Retinal pigment epithelial cell (primary cell): Measurements from ENCODE around the gene CIPC.
A peak's percentile ranks its signal among the peaks of the same experiment; 100 is the strongest.

Source experiments
- DNase-seq: peaks from one replicate; pipeline ENCODE4 v3.0.0-alpha.2; 2010; ENCODE audit warnings: low read depth
- H3K4me3 ChIP-seq: 2 replicates; pipeline ENCODE4 v1.5.1; 2011; ENCODE audit warnings: mild to moderate bottlenecking, low read length, control low read depth, moderate library complexity
- TF ChIP-seq, protein P1 (sequence below): conservative IDR thresholded peaks from 2 replicates; pipeline ENCODE4 v1.5.1; 2011; ENCODE audit warnings: low read depth, low read length, control low read depth, inconsistent platforms

Gene CIPC

DNA sequence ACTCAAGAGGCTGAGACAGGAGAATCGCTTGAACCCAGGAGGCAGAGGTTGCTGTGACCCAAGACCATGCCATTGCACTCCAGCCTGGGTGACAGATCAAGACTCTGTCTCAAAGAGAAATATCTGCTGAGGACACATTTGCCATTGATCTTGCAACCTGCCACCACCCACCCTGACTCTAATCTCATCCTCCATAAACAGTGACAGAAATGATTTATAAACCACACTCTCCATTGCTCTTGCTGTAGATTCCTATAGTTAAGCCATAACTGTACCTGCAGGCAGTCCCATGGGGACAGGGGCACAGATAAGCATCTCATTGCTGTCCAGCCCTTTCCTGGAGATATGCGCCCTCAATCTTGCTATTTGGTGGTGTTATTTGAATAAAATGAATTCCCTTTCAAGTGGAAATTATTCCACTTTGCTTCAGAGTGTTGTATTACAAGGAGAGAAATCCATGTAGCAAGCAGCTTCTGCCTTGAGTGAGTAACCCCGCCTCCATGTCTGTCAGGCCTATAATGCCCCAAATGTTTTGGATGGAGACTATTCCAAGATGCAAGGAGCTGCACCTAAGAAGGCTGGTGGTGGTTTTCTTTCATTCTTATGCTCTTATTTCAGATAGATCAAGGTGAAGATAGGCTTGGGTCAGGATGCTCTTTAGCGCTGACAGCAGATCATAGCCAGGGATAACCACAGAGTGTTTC, 46.5 kb downstream of the CIPC start:
- TF ChIP-seq, protein P1, sequence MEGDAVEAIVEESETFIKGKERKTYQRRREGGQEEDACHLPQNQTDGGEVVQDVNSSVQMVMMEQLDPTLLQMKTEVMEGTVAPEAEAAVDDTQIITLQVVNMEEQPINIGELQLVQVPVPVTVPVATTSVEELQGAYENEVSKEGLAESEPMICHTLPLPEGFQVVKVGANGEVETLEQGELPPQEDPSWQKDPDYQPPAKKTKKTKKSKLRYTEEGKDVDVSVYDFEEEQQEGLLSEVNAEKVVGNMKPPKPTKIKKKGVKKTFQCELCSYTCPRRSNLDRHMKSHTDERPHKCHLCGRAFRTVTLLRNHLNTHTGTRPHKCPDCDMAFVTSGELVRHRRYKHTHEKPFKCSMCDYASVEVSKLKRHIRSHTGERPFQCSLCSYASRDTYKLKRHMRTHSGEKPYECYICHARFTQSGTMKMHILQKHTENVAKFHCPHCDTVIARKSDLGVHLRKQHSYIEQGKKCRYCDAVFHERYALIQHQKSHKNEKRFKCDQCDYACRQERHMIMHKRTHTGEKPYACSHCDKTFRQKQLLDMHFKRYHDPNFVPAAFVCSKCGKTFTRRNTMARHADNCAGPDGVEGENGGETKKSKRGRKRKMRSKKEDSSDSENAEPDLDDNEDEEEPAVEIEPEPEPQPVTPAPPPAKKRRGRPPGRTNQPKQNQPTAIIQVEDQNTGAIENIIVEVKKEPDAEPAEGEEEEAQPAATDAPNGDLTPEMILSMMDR: no peak
- no peak overlapping the region for H3K4me3 ChIP-seq
- DNase-seq: no peak

DNA sequence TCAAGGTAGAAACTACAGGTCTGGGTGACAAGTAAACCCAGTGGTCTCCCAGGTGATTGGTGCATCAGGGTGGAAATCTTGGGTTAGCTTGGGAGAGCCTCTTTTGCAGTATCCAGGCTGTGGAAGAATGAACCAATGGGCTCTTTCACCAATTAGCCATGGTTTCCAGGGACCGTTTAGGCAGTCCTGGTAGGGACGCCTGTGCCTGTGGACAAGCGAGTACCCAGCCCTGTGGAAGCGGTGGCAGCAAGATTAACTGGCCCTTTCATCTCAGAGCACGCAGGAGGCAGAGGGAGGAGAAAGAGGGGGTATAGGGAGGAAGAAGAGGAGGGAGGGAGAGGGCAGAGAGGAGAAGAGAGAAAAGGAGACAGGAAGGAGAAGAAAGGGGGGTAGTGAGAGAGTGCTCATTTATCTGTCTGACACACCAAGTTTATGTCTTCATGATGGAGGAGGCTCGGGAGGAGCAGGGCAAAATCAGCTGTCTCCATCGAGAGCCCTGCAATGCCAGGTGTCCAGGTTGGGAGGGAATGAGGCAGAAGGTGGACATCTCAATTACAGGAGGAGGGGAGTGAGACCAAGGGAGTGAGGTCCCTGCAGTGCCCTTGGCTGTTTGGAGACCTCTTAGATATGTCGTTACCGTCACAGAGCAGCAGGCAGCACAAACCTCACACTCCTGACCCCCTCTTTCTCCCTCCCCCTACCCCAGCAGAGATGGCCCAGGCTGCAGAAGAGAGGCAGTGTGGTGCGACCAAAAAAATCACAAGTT, 48.1 kb downstream of the CIPC start:
- no peak overlapping the region for H3K4me3 ChIP-seq
- TF ChIP-seq, protein P1: no peak
- no peak for DNase-seq

DNA sequence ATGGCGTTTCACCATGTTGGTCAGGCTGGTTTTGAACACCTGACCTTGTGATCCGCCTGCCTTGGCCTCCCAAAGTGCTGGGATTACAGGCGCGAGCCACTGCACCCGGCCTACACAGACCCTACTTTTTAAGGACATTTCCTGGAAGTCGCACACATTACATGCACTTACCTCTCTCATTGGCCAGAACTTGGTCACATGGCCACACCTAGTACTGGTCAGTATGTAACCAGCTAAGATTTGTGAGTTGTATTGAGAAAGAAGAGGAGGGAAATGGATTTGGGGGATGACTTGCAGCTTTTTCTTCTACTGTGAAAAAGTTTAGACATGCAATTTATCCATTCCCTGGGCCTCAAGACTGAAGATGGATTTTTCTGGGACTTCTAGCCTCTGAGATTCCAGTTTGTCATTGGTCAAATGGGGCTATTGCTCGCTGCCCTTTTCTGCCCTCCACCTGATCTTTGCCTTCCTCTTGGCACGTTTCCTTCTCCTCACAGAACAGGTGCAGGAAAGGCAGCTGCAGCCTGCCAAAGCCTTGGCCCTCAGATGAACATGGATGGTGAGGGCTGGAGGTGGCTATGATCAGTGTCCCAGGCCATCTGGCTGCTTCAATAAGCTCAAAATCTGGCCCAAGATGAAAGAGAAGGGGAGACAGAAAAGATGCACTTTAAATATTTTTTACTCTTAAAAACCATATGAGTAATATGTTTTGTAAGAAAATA, 50.6 kb downstream of the CIPC start:
- TF ChIP-seq, protein P1: no peak
- no peak for DNase-seq
- no peak overlapping the region for H3K4me3 ChIP-seq

DNA sequence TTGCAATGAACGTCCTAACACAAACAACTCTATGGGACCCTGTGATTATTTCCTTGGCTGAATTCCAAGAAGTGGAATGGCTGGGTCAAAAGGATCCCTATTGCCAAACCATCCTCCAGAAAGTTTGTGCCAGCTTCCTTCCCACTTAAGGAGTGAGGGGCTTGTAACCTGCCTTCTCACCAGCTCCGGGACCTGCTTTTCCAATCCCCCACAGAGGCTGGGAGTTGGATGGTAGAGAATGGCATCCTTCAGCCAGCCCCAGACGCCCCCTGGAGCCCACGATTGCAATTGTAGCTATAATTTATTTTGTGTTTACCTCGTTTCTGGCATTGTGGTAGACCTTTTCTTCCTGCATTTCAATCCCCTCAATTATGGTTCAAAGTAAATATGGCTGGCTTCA, 53.2 kb downstream of the CIPC start:
- H3K4me3 ChIP-seq: no peak overlapping the region
- TF ChIP-seq, protein P1: peak; percentile 79
- DNase-seq: no peak

DNA sequence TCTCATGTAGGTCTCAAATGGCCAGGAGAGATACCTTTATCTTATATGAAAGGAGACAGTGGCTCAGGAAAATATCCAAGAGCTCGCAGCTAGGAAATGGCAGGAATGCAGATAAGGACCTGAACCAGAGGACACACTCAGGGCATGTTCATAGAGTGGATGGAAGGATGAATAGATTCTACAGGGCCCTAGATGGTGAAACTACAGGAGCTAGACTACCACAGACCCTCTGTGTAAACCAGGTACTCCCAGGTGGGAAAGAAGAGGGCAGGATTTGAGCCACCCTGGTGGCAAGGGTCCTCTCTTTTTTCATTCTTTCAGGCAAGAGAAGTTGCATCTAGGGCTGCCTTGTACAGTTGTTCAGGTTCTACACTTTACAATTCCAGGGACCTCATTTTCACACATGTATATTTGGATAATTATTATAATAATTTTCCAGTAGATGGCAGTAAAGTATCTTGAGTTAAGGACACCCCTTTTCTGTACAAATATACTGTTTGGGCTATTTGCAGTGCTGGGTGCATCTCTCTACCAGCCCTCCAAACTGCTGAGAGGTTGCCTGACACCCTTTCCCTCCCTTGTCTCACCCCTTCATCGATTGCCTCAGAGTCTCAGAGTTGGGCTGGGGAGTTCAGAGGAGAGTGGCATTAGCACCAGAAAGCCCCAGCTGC, 54.0 kb downstream of the CIPC start:
- no peak overlapping the region for H3K4me3 ChIP-seq
- no peak for DNase-seq
- TF ChIP-seq, protein P1: peak; percentile 8

DNA sequence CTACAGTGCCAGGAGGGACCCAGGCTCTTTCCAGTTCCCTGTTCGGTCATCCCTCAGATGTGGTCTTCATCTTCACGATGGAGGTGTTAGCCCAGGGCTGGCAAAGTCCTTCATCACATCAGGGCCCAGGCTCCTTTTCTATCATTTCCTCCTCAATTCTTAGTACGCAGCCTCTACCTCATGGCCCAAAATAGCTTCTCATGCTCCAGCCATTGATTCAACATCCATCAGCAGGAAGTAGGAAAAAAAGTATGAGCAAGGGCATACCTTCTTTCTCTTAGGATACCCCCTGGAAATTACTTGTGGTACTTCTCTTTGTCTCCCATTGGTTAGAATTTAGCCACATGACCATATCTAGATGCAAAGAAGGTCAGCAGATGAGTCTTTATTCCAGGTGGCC, 55.7 kb downstream of the CIPC start:
- DNase-seq: no peak
- H3K4me3 ChIP-seq: no peak overlapping the region
- TF ChIP-seq, protein P1: no peak
